Skeletal muscle tissue (tissue), 4 donors: ENCODE results near the gene MAP7. TPM values are rescaled to one million over a fixed set of nuclear protein-coding genes. Genes with fewer than 3 reads are reported as not detected.

Source experiments
- H3K27ac ChIP-seq: one replicate; pipeline ENCODE4 v1.7.0; 2013; ENCODE audit warnings: mild to moderate bottlenecking, low read depth, low read length, inconsistent platforms
- H3K27me3 ChIP-seq, 3 donors: one replicate each; pipeline ENCODE4 v1.7.0; 2013; ENCODE audit warnings: low read length in 3 of 3; ENCODE audit not compliant: control insufficient read depth in 3 of 3, insufficient read depth in 3 of 3
- H3K36me3 ChIP-seq, 3 donors: one replicate each; pipeline ENCODE4 v1.7.0; 2013; ENCODE audit warnings: low read length in 3 of 3; ENCODE audit not compliant: control insufficient read depth in 3 of 3, insufficient read depth in 3 of 3
- H3K4me1 ChIP-seq, 3 donors: one replicate each; pipeline ENCODE4 v1.7.0; 2013; ENCODE audit warnings: low read length in 3 of 3, mild to moderate bottlenecking in 3 of 3; ENCODE audit not compliant: control insufficient read depth in 3 of 3, insufficient read depth in 3 of 3
- H3K4me3 ChIP-seq, 3 donors: one replicate each; pipeline ENCODE4 v1.7.0; 2013; ENCODE audit warnings: low read length in 3 of 3
- H3K9ac ChIP-seq, 3 donors: one replicate each; pipeline ENCODE4 v1.7.0; 2013; ENCODE audit warnings: low read length in 3 of 3, mild to moderate bottlenecking in 3 of 3, moderate library complexity in 2 of 3, low read depth in 1 of 3
- H3K9me3 ChIP-seq, 3 donors: one replicate each; pipeline ENCODE4 v1.7.0; 2013; ENCODE audit warnings: low read length in 3 of 3; ENCODE audit not compliant: control insufficient read depth in 3 of 3
- total RNA-seq: library from RNA; depleted of rRNA; stranded (reverse); fragments of >200 nt; gene quantifications from one replicate; pipeline ENCODE4 v1.2.3, GENCODE V29; 2014
- donor health status: Osteomylitis.

Gene MAP7
- total RNA-seq, 1 donor from 2014 or later = under 0.01 TPM

DNA sequence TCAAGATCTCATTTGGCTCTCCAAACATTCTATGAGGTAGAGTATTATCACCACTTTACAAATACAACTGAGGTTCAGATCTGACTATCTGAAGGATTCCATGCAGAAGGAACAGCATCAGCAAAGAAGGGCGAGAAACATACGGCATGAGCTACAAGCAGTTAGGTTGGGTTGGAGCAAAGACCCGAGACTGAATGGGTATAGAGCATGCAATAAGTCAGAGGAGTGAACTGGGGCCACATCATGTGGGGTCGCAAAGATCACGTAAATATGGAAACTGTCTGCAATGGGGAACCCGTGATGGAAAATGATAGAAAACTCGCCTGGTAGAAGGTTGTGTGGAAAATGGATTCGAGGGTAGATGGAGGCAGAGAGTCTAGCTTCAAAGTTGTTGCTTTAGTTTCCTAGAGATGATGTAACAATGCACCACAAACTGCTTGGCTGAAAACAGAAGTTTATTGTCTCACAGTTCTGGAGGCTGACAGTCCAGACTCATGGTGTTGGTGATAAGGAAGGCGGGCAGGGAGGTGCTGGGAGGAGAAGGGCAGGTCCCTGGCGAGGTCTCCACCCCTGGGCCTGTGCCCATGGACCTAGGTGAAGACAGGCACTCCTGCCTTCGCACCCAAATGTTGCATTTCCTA is 216.3 kb downstream of the MAP7 start:
- Histone ChIP-seq H3K4me3 (no peak overlapping the region), H3K27me3 (peaks cover 0 to 14% (median 5%) of the 10 kb centered on the region in 3 donors), H3K27ac (no peak overlapping the region), H3K9ac (no peak overlapping the region), H3K9me3 (no peaks in the 10 kb centered on the region), H3K36me3 (no peaks in the 10 kb centered on the region), H3K4me1 (no peaks in the 10 kb centered on the region)

DNA sequence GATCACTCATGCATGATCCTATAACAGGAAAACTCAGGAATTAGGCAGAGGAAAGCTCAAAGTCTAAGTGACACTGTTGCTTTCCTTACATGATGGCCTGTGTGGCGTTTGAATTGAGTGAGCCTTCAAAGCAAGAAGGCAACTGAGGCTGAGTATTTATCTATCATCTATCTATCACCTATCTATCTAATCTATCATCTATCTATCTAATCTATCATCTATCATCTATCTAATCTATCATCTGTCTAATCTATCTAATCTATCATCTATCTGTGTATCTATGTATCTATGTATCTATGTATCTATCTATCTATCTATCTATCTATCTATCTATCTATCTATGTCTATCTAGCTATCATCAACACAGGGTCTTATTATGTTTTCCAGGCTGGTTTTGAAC is 218.8 kb downstream of the MAP7 start:
- Histone ChIP-seq H3K27ac (no peak overlapping the region), H3K9me3 (no peaks in the 10 kb centered on the region), H3K36me3 (no peaks in the 10 kb centered on the region), H3K4me3 (no peak overlapping the region), H3K9ac (no peak overlapping the region), H3K27me3 (peaks cover 0 to 14% (median 5%) of the 10 kb centered on the region in 3 donors), H3K4me1 (no peaks in the 10 kb centered on the region)

DNA sequence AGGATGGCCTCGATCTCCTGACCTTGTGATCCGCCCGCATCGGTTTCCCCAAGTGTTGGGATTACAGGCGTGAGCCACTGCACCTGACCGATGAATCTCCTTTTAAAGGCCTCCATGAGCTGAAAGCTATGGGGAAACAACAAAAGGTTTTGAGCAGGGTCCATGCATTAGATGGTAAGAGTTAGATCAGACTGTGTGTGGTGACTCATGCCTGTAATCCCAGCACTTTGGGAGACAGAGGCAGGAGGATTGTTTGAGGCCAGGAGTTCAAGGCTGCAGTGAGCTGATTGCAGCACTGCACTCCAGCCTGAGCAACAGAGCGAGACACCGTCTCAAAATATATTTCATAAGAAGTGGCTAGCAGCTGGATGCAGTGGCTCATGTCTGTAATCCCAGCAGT is 219.6 kb downstream of the MAP7 start:
- no peaks in the 10 kb centered on the region for H3K36me3 ChIP-seq
- H3K27me3 ChIP-seq = peaks cover 0 to 14% (median 5%) of the 10 kb centered on the region in 3 donors
- H3K9ac ChIP-seq = no peak overlapping the region
- no peak overlapping the region for H3K4me3 ChIP-seq
- no peaks in the 10 kb centered on the region for H3K4me1 ChIP-seq
- H3K9me3 ChIP-seq = no peaks in the 10 kb centered on the region
- no peak overlapping the region for H3K27ac ChIP-seq

DNA sequence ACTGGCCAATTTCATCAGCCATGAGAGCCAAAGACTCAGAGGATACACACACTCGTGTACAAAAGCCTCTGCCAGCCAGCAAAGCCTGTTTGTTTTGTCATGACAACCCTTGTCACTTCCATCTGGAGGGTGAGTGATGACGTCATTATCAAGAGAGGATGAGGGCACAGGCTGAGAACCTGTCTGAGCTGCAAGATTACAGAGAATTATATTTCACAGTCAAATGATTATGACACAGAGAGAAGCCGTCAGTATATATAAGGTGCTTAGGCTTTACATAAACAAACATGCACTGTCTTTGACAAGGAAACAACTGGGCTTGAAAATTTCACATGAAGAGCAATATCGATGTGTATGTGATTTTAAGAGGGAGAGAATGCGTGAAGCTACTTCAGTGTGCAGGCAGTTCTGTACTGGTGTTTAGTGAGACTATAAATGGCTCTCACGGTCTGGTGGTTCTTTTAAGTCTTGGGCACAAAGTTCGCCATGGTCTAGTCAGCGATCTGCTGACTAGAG is 224.1 kb downstream of the MAP7 start:
- Histone ChIP-seq H3K27ac (no peak overlapping the region), H3K4me1 (no peaks in the 10 kb centered on the region), H3K9me3 (no peaks in the 10 kb centered on the region), H3K9ac (no peak overlapping the region), H3K4me3 (no peak overlapping the region), H3K36me3 (no peaks in the 10 kb centered on the region), H3K27me3 (peaks cover 0 to 5% (median 0%) of the 10 kb centered on the region in 3 donors)

DNA sequence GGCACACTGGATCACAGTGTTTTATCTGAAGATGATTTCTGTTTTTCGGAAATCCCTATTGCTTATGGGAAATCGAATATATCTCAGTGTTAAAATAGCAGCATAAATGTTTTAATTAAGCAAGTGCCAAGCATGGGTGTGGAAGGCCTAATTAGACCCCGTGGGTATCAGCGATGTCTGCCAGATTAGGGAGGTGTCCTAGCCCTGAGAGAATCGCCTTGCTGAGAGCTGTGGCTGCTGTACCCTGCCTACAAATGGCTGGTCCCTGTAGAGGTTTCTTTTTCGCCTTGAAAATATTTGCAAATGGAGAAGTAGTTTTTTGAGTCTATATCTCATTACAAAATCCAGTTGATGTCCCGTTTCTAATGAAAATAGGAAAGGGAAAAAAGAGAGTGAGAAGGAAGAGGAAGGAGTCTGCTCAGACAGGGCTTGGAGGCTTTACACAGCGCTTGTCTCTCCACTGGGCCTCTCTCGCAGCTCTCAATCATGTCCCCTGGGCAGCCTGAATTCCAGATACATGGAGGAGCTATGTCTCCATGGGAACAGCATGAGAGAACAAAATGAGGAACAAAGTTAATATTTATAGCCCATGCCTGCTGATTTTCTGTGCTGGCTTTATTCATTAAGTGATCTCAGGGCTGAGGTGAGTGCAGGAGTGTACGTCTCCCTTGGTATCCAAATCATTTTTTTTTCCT is 225.4 kb downstream of the MAP7 start:
- no peaks in the 10 kb centered on the region for H3K4me1 ChIP-seq
- H3K36me3 ChIP-seq = no peaks in the 10 kb centered on the region
- H3K27ac ChIP-seq = no peak overlapping the region
- no peak overlapping the region for H3K9ac ChIP-seq
- H3K4me3 ChIP-seq = no peak overlapping the region
- H3K27me3 ChIP-seq = no peaks in the 10 kb centered on the region
- no peaks in the 10 kb centered on the region for H3K9me3 ChIP-seq

DNA sequence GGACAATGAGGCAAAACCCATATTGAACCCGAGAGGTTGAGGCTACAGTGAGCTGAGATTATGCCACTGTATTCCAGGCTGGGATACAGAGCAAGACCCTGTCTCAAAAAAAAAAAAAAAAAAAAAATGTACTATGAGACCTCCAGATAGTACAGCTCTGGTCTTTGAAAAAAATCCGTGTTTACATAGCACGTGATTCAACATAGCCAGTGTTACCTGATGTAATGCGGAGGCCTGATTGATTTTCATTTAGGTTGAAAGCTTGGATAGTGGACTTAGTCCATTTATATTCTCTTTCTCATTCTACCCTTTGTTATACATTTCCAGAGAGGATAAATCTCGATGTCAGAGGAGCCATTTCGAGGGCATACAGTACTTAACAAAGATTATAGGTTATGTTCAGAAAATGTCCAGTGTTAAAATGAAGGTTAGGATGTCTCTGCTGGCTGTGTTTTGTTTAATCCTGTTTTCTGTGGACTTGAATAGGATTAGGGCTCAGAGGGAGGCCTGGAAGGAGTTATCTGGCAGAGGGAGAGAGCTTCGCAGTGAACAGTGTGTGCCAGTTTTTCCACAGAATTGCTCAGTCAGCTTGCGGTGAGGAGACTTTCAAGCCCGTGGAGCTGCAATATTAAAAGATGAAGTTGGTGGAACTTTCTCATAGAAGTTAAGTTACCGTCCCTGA is 226.7 kb downstream of the MAP7 start:
- Histone ChIP-seq H3K27ac (no peak overlapping the region), H3K4me1 (no peaks in the 10 kb centered on the region), H3K4me3 (no peak overlapping the region), H3K36me3 (no peaks in the 10 kb centered on the region), H3K9ac (no peak overlapping the region), H3K9me3 (no peaks in the 10 kb centered on the region), H3K27me3 (no peaks in the 10 kb centered on the region)

DNA sequence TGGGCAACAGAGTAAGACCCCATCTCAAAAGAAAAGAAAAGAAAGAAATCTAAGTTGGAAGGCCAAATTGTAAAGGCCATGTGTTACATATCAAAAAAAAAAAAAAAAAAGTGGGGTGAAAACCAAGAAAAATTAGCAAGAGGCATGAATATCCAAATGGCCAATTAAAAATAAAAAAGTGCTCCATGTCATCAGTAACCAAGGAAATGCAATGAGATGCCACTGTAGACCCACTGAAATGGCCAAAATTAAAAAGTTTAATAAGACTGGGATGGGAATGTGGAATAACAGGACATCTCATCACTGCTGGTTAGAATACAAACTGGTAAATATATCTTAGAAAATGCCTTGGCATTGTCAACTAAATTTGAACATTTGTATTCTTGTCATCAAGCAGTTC is 230.5 kb downstream of the MAP7 start:
- Histone ChIP-seq H3K4me3 (no peak overlapping the region), H3K27me3 (no peaks in the 10 kb centered on the region), H3K4me1 (peaks cover 0 to 3% (median 0%) of the 10 kb centered on the region in 3 donors), H3K36me3 (no peaks in the 10 kb centered on the region), H3K9me3 (no peaks in the 10 kb centered on the region), H3K9ac (no peak overlapping the region), H3K27ac (no peak overlapping the region)

DNA sequence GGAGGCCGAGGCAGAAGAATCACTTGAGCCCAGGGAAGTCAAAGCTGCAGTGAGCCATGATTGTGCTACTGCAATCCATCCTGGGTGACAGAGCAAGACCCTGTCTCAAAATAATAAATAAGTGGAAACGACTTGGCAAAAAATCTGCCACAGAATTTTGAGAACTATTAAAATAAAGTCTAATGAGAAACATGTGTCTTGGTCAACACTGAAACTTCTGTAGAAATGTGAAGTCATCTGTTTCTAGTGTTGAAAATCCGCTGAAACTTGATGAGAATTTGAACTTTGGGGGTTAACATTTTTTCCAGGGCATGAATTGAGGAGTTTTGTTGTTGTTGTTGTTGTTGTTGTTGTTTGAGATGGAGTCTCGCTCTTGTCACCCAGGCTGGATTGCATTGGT is 231.5 kb downstream of the MAP7 start:
- Histone ChIP-seq H3K9me3 (no peaks in the 10 kb centered on the region), H3K27me3 (no peaks in the 10 kb centered on the region), H3K9ac (no peak overlapping the region), H3K27ac (no peak overlapping the region), H3K4me3 (no peak overlapping the region), H3K4me1 (peaks cover 0 to 3% (median 0%) of the 10 kb centered on the region in 3 donors), H3K36me3 (no peaks in the 10 kb centered on the region)

DNA sequence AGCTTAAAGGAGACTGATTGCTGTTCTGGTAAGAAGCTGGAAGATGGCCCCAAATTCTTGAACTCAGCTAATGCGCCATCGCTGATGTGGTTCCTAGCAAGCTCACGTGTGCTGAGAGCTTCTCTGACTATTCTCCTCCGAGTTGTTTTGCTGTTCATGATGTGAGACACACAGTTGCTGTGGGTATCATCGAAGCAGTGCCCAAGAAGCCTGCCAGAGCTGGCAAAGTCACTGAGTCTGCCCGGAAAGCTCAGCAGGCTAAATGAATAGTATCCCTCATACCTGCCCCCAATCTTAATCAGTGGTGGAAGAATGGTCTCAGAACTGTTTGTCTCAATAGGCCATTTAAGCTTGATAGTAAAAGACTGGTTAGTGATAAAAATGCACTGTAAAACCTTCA is 232.3 kb downstream of the MAP7 start:
- Histone ChIP-seq H3K36me3 (no peaks in the 10 kb centered on the region), H3K27me3 (no peaks in the 10 kb centered on the region), H3K4me3 (no peak overlapping the region), H3K9me3 (no peaks in the 10 kb centered on the region), H3K4me1 (peaks cover 0 to 3% (median 0%) of the 10 kb centered on the region in 3 donors), H3K27ac (no peak overlapping the region), H3K9ac (no peak overlapping the region)
